Measurements from ENCODE around the gene LRP8. TPM values are rescaled to one million over a fixed set of nuclear protein-coding genes. Genes with fewer than 3 reads are reported as not detected.

LRP8 gene
- total and polyA plus RNA-seq, 12 donors: 0.37 to 4.7 (median 2.2) TPM

- no peak for TF ChIP-seq CTCF (IDR thresholded peaks at IDR 0.05)
- Histone ChIP-seq H3K9me3 (no peaks in the 10 kb centered on the region), H3K27me3 (peaks cover 0 to 18% (median 8%) of the 10 kb centered on the region in 7 donors), H3K36me3 (no peaks in the 10 kb centered on the region), H3K4me1 (no peaks in the 10 kb centered on the region), H3K4me3 (no peak overlapping the region), H3K27ac (no peak overlapping the region)
- DNase-seq (no peak), ATAC-seq (no peak)
- WGBS, 2 donors: 67 to 69% methylated on average over 9 of the region's 9 CpGs
- intact Hi-C loops (cut with DNase I): no loop called here
Measured at GRCh38 chr1:53343831-53344668, 16.2 kb upstream of the LRP8 start.

- ATAC-seq: no peak
- Histone ChIP-seq H3K27ac (no peak overlapping the region), H3K36me3 (no peaks in the 10 kb centered on the region), H3K9me3 (no peaks in the 10 kb centered on the region), H3K4me3 (no peak overlapping the region), H3K27me3 (peaks cover 0 to 28% (median 9%) of the 10 kb centered on the region in 7 donors), H3K4me1 (no peaks in the 10 kb centered on the region)
- intact Hi-C loops (cut with DNase I): no loop called here
- no peak for DNase-seq
- WGBS, 2 donors: 82 to 85% methylated on average over 10 of the region's 10 CpGs
- TF ChIP-seq CTCF (IDR thresholded peaks at IDR 0.05): no peak
Measured at GRCh38 chr1:53342735-53343470, 15.0 kb upstream of the LRP8 start.

GRCh38 chr1:53341961-53342707 lies 14.3 kb upstream of the LRP8 start:
- intact Hi-C loops (cut with DNase I): no loop called here
- Histone ChIP-seq H3K27ac (no peak overlapping the region), H3K27me3 (peaks cover 0 to 28% (median 13%) of the 10 kb centered on the region in 7 donors), H3K36me3 (no peaks in the 10 kb centered on the region), H3K9me3 (no peaks in the 10 kb centered on the region), H3K4me1 (no peaks in the 10 kb centered on the region), H3K4me3 (no peak overlapping the region)
- DNase-seq: no peak
- ATAC-seq: no peak
- TF ChIP-seq CTCF (IDR thresholded peaks at IDR 0.05): no peak
- 88 to 90% methylated on average over 7 of the region's 7 CpGs for WGBS, 2 donors

GRCh38 chr1:53341521-53341895 lies 13.6 kb upstream of the LRP8 start:
- peaks cover 0 to 28% (median 17%) of the 10 kb centered on the region in 7 donors for H3K27me3 ChIP-seq
- intact Hi-C loops (cut with DNase I): no loop called here

More at GRCh38 chr1:53341521-53341895, 13.6 kb upstream of the LRP8 start:
- Histone ChIP-seq H3K4me1 (no peaks in the 10 kb centered on the region), H3K4me3 (no peak overlapping the region), H3K27ac (no peak overlapping the region), H3K9me3 (no peaks in the 10 kb centered on the region), H3K36me3 (no peaks in the 10 kb centered on the region)
- ATAC-seq: no peak
- WGBS, 2 donors: 82 to 83% methylated on average over 5 of the region's 5 CpGs
- no peak for TF ChIP-seq CTCF (IDR thresholded peaks at IDR 0.05)
- no peak for DNase-seq

Measured in heart right ventricle (tissue), 16 donors.